Activated T-helper 1 cell treated with anti-CD3 and anti-CD28 coated beads, Interleukin-12 subunit alpha, Interleukin-12 subunit beta, Interleukin-2, Interleukin-4 antibody, amounts not matched to agents 30 ng/mL and 10 ng/mL and 1 ng/mL, durations not matched to agents 14 hours and 24 hours and 36 hours (primary cell): ENCODE data around the gene CCDC33. TPM values are rescaled to one million over a fixed set of nuclear protein-coding genes. Genes with fewer than 3 reads are reported as not detected.

Experiments
- DNase-seq: peaks from one replicate; pipeline ENCODE4 v3.0.0; 2021; ENCODE audit warnings: low spot score
- H3K27ac Mint-ChIP-seq: one replicate; pipeline ENCODE4 v1.8.0; 2021; ENCODE audit warnings: mild to moderate bottlenecking, mixed read lengths
- H3K27me3 Mint-ChIP-seq: one replicate; pipeline ENCODE4 v1.8.0; 2022; ENCODE audit warnings: mild to moderate bottlenecking, moderate library complexity, mixed read lengths; ENCODE audit not compliant: insufficient read depth
- H3K36me3 Mint-ChIP-seq: one replicate; pipeline ENCODE4 v1.8.0; 2021; ENCODE audit warnings: low read depth, mixed read lengths
- H3K4me1 Mint-ChIP-seq: one replicate; pipeline ENCODE4 v1.8.0; 2021; ENCODE audit warnings: low read depth, mixed read lengths
- H3K4me3 Mint-ChIP-seq: one replicate; pipeline ENCODE4 v1.8.0; 2021; ENCODE audit warnings: mild to moderate bottlenecking, moderate library complexity, mixed read lengths
- H3K9me3 Mint-ChIP-seq: one replicate; pipeline ENCODE4 v1.8.0; 2021; ENCODE audit warnings: mixed read lengths
- intact Hi-C: fragments of 100-400 bp; cut with micrococcal nuclease; formaldehyde crosslinking; loops from one replicate; pipeline ENCODE4 v1.15.1; 2024
- total RNA-seq: library from RNA; stranded (reverse); gene quantifications from 2 replicates; pipeline ENCODE4 v1.2.3, GENCODE V29; 2022

CCDC33 gene
- total RNA-seq, 1 donor from 2014 or later, result not detected

DNA sequence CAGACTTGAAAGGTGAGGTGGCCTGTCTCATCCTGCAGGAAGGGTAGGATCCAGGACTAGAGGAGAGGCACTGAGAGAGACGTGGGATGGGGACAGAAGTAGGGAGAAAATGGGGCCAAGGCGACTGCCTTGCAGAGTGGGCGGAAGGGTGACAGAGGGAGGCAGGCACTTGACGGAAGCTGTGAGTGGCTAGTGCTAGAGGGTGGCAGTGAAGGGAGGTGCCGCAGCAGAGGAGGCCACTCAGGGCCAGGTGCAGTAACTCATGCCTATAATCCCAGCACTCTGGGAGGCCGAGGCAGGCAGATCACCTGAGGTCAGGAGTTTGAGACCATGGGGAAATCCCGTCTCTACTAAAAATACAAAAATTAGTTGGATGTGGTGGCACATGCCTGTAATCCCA, 7.3 kb downstream of the CCDC33 start:
- Mint-ChIP-seq H3K4me3 (no peak overlapping the region), H3K9me3 (no peaks in the 10 kb centered on the region), H3K27ac (no peak overlapping the region), H3K27me3 (peaks cover 26% of the 10 kb centered on the region), H3K36me3 (no peaks in the 10 kb centered on the region), H3K4me1 (no peaks in the 10 kb centered on the region)
- no peak for DNase-seq
- intact Hi-C loops, result no loop called here

DNA sequence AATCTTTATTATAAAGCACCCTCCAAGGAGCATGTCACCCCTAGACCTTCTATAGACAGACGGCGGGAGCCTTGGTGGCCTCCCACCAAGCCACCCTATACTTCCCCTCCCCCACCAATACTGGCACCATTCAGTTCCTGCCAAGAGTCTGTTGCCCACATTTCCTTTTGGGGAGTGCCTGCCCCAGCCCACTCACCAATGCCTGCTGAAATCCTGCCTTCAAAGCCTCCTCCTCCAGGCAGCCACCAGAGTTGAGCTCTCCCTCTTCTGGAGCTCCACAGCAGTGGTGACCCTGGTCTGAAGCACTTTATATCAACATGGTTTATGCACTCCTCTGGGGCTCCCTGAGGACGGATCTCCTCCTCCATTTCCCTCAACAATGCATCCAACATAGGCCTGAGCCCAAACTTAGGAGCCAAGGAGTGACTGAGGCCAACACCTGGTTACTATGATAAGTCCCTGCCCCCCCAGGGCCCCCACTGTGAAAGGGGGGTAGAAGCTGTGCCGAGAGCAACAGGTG, 8.8 kb downstream of the CCDC33 start:
- H3K4me3 Mint-ChIP-seq, result no peak overlapping the region
- H3K4me1 Mint-ChIP-seq, result no peaks in the 10 kb centered on the region
- intact Hi-C loops, result no loop called here
- peaks cover 26% of the 10 kb centered on the region for H3K27me3 Mint-ChIP-seq
- no peak overlapping the region for H3K27ac Mint-ChIP-seq
- no peaks in the 10 kb centered on the region for H3K9me3 Mint-ChIP-seq
- H3K36me3 Mint-ChIP-seq, result no peaks in the 10 kb centered on the region
- no peak for DNase-seq

DNA sequence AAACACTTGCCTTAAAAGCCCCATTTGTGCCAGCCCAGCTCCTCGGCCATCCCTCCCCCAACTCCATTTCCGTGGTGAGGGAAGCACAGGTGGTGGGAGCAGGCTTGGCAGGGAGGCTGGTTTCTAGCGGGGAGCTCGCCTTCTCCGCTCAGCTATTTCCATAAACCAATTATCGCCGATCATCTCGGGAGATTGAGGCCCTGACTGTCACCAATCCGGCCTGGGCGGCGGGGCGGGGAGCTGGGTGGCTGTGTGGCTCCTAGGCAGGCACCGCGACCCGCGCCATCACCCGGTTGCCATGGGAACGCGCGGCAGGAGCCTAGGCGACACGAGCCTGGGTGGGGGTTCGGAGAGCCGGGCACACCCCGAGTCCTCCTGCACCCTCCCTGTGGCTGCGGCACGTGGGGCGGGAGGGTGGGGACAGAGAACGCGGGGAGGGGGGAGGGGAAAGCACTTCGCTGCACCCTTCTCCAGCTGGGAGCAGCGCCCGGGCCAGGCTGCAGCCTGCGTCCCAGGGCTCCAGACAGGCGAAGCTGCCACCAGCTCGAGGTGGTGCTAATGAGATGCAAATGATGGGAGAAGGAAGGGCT, 9.3 kb downstream of the CCDC33 start:
- no peak for DNase-seq
- H3K4me3 Mint-ChIP-seq, result no peak overlapping the region

DNA sequence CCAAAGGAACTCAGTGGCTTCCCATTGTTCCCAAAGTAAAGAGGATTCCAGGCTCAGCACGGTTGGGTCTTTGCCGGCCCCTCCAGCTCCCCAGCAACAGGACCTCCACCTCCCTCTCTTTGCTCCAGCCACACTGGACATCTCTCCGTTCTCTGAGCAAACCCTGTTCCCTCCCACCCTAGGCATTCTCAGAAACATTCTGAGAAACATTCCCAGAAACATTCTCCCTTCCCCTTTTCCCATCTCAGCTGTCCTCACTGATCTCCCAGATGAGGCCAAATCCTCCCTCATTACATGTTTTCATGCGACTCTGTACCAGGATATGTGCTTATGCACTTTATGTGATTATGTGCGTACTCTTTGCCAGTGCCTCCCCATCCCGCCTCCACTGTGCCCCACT, 14.1 kb downstream of the CCDC33 start:
- intact Hi-C loops, result loop anchor here (1.0 kb wide), 1 partner anchor 24 kb away; no protein-coding TSS in a partner anchor

More for the DNA sequence above, 9.3 kb downstream of the CCDC33 start:
- H3K4me1 Mint-ChIP-seq, result no peaks in the 10 kb centered on the region
- no peaks in the 10 kb centered on the region for H3K9me3 Mint-ChIP-seq
- no peak overlapping the region for H3K27ac Mint-ChIP-seq
- intact Hi-C loops, result no loop called here
- H3K36me3 Mint-ChIP-seq, result no peaks in the 10 kb centered on the region
- peaks cover 30% of the 10 kb centered on the region for H3K27me3 Mint-ChIP-seq

DNA sequence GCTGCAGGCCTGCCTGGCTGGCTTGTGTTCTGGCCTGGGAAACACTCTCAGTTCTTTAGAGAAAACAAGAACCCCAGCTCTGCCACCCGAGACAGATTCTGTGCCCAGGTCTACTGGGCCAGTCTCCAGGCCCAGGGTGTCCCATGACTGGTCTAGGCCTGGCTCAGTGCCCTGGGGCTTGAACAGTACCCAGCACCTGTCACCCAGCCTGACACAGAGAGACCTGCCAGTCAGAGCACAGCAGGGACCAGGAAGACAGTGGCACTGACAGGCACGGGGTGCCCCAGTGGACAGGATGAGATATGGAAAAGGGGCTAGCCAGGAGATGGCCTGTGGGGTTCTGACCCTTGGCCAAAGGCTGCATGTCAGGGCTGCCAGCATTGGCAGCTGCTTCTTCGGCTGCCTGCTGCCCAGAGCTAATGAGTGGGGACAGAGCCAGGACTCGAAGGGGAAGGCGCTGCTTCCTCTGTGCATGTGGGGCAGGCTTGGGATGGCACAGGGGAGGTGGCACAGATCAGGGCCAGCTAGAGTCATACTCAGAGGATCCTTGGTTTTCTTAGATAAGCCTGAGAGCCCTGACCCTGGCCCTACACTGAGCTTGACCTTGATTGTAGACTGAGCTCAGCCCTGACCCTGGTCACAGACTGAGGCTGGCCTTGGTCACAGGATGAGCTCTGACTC, 15.1 kb downstream of the CCDC33 start:
- intact Hi-C loops, result no loop called here
- H3K4me3 Mint-ChIP-seq, result no peak overlapping the region
- no peaks in the 10 kb centered on the region for H3K4me1 Mint-ChIP-seq
- no peak overlapping the region for H3K27ac Mint-ChIP-seq
- no peak for DNase-seq
- H3K36me3 Mint-ChIP-seq, result no peaks in the 10 kb centered on the region
- H3K27me3 Mint-ChIP-seq, result peaks cover 15% of the 10 kb centered on the region
- H3K9me3 Mint-ChIP-seq, result no peaks in the 10 kb centered on the region

More for the DNA sequence above, 14.1 kb downstream of the CCDC33 start:
- no peak overlapping the region for H3K27ac Mint-ChIP-seq
- no peak overlapping the region for H3K4me3 Mint-ChIP-seq
- peaks cover 19% of the 10 kb centered on the region for H3K27me3 Mint-ChIP-seq
- H3K9me3 Mint-ChIP-seq, result no peaks in the 10 kb centered on the region
- no peak for DNase-seq
- no peaks in the 10 kb centered on the region for H3K36me3 Mint-ChIP-seq
- H3K4me1 Mint-ChIP-seq, result no peaks in the 10 kb centered on the region

DNA sequence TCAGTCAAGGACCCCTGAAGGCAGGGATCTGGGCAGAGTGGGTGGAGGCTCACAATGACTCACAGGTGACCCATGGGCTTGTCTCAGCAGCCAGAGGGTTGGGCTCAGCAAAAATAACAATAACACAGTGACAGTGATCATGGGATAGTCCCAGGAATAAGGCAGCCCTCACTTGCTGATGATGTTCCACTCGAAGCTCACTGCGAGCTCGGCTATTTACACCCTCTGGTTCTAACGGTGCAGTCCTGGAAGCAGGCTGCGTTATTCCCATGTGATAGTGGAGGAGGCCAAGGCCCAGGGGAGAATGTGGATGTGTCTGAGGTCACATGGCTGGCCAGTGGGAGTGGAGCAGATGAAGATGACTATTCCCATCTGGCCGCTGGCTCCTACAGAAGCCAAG, 16.2 kb downstream of the CCDC33 start:
- H3K27ac Mint-ChIP-seq, result no peak overlapping the region
- peaks cover 6% of the 10 kb centered on the region for H3K27me3 Mint-ChIP-seq
- intact Hi-C loops, result no loop called here
- H3K9me3 Mint-ChIP-seq, result no peaks in the 10 kb centered on the region
- no peaks in the 10 kb centered on the region for H3K36me3 Mint-ChIP-seq
- H3K4me3 Mint-ChIP-seq, result no peak overlapping the region
- no peak for DNase-seq
- H3K4me1 Mint-ChIP-seq, result no peaks in the 10 kb centered on the region

DNA sequence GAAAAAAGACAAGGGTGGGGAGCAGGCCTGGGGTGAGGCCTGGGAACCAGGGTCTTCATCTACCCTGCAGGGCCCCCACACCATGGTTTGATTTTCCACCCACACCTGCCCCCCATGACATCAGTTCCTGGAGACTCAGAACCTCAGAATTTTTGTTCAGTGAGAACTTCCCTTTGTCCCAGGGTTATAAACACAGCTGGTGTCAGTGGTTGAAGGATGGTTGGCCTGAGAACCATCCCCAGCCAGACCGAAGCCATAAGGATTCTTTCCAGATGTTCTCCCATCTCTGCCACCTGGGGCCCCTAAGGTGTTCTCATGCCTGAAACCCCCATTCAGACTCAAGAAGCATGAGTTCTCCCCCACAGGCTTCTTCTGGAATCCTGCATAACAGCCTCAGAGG, 16.6 kb downstream of the CCDC33 start:
- Mint-ChIP-seq H3K27ac (no peak overlapping the region), H3K4me1 (no peaks in the 10 kb centered on the region), H3K4me3 (no peak overlapping the region), H3K27me3 (peaks cover 6% of the 10 kb centered on the region), H3K36me3 (no peaks in the 10 kb centered on the region), H3K9me3 (no peaks in the 10 kb centered on the region)
- no peak for DNase-seq
- intact Hi-C loops, result no loop called here

DNA sequence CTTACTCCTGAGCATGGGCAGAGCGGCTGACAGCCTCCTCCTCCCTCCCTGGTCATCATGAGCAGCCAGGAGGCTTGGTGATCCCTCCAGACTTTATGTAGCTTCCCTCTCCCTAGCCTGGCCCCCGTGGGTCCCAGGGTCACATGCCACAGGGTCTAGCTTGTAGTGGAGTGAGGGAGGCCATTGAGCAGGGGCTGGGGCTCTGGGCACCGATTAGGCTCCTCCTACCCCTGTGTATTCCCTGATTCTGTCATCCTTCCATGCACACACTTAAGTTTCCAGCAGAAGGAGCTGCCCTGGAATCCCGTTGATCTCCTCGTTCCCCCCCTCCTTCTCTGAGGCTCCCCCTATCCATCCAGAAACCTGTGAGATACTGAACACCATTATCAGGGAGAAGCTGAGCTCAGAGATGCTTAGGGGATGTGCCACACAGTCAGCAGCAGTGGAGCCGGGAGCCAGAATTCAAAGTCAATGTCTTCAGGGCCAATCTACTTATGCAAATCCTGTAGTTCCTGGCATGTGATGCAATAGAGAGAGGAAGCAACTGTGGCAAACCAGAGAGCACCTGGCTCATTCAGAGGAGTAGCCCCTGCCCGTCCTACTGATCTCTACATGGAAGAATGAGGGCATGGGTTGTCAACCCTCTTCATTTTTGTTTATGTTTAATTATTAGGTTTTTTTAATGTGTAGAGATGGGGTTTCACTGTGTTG, 17.2 kb downstream of the CCDC33 start:
- Mint-ChIP-seq H3K36me3 (no peaks in the 10 kb centered on the region), H3K27me3 (peaks cover 6% of the 10 kb centered on the region), H3K4me1 (no peaks in the 10 kb centered on the region), H3K27ac (no peak overlapping the region), H3K9me3 (no peaks in the 10 kb centered on the region), H3K4me3 (no peak overlapping the region)
- DNase-seq, result no peak
- intact Hi-C loops, result no loop called here

DNA sequence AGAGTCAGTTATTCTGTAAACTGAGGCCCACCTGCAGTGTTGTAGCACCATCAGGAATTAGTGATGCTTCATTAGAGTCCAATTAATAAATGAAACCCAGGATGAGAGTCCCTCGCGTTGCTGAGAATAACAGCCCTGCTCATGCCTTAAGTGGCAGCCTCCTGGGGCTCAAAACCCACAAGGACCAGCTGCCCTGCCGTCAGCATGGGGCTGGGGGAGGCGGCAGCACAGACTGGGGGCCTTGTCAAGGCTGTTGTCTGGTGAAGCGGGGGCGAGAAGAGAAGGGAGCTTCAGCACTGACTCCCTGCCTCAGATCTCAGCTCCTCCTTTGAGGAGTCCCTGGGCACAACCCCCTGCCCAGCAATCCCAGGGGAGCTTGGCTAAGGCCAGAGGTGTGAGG, 21.0 kb downstream of the CCDC33 start:
- no peaks in the 10 kb centered on the region for H3K9me3 Mint-ChIP-seq
- no peak for DNase-seq
- intact Hi-C loops, result no loop called here
- H3K36me3 Mint-ChIP-seq, result no peaks in the 10 kb centered on the region
- no peak overlapping the region for H3K4me3 Mint-ChIP-seq
- H3K27ac Mint-ChIP-seq, result no peak overlapping the region
- peaks cover 6% of the 10 kb centered on the region for H3K27me3 Mint-ChIP-seq
- H3K4me1 Mint-ChIP-seq, result no peaks in the 10 kb centered on the region

DNA sequence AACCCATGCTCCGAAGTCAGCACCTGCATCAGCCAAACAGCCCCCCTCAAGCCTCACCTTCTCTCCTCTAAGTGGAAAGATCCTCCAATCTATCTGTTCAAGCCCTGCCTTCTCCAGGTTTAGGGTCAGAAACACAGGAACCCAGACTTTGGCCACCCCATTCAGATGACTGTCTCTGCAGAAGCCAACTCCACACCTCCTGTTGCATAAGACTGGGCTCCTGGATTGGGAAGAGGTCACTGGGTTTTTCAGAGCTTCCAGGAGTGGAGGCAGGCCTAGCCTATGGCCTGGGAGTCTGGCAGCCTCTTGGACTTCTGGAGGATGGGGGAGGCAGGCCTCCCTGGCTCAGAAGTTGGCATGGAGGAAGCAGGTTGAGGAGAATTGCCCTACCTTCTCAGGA, 21.5 kb downstream of the CCDC33 start:
- DNase-seq, result no peak
- Mint-ChIP-seq H3K27ac (no peak overlapping the region), H3K27me3 (peaks cover 6% of the 10 kb centered on the region), H3K9me3 (no peaks in the 10 kb centered on the region), H3K4me1 (no peaks in the 10 kb centered on the region), H3K36me3 (no peaks in the 10 kb centered on the region), H3K4me3 (no peak overlapping the region)
- intact Hi-C loops, result no loop called here

DNA sequence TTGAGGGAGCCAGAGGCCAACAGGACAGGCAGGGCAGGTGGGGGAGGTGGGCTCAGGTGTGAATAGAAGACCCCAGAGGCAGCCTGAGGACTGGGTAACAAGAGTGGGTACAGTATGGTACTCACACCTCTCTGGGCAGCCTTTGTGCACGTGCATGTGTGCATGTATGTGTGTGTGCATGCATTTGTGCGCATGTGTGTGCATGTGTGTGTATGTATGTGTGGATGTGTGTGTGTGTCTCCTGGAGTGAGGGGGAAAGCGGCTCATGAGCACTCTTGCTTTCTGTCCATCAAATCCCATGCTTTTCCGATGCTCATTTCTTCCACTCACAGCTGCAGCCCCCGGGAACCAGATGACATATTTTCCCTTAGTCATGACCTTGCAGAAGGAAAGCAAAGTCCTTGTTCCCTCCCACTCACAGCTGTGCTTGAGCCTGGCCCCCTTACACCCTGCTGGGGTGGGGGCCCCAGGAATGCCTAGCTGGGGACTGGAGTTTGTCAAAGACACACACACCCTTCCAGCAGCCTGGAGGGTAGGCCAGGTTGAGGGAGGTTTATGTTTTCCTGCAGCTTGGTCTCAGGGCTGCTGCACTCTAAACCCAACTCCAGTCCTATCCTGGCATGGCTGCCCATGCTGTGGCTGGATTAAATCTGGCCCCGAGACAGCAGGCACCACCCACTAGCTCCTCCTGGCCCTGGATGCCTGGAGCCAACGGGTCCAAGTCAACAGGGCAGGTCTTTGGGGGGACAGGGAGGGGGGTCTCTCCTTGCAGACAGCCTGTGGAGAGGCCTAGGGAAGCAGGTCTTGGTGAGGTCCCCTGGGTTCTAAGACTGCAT, 22.5 kb downstream of the CCDC33 start:
- Mint-ChIP-seq H3K4me1 (no peaks in the 10 kb centered on the region), H3K36me3 (no peaks in the 10 kb centered on the region), H3K27me3 (peaks cover 11% of the 10 kb centered on the region), H3K4me3 (no peak overlapping the region), H3K27ac (no peak overlapping the region), H3K9me3 (no peaks in the 10 kb centered on the region)
- DNase-seq, result no peak
- intact Hi-C loops, result no loop called here

DNA sequence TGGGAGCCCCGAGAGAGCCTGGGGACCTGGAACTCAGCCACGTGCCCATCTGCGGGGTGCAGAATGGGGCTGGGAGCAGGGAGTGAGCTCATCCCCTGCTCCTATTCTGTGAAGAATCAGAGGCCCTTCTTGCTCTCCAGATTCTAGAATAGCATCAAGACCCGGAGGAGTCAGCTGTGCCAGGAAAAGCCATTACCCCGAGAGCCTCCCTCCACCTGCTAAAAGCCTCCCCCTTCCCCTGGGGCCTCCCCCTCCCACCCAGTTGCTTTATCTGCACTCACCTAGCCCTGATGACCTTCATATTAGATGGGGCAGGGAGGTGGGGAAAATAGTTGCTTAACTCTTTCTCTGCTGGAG, 23.1 kb downstream of the CCDC33 start:
- Mint-ChIP-seq H3K27me3 (peaks cover 11% of the 10 kb centered on the region), H3K27ac (no peak overlapping the region), H3K36me3 (no peaks in the 10 kb centered on the region), H3K9me3 (no peaks in the 10 kb centered on the region), H3K4me3 (no peak overlapping the region), H3K4me1 (no peaks in the 10 kb centered on the region)
- intact Hi-C loops, result no loop called here
- DNase-seq, result no peak
